B cell (primary cell): ENCODE measurements around the gene ITGAV. TPM values are rescaled to one million over a fixed set of nuclear protein-coding genes. Genes with fewer than 3 reads are reported as not detected.

Source experiments
- ATAC-seq: fragments of 200-7000 bp; cut with Tn5 transposase; one replicate; pipeline ENCODE4 v1.10.0; 2021; ENCODE audit warnings: low read depth, mild to moderate bottlenecking, moderate number of reproducible peaks, moderate library complexity
- CTCF ChIA-PET: fragments of 350-600 bp; sonication (Branson Sonifier 250); formaldehyde crosslinking; loops from one replicate; lab custom pipeline; 2021; ENCODE audit warnings: antibody characterized with exemption, inconsistent platforms; lab: Charles Lee
- POLR2A ChIA-PET: fragments of 350-600 bp; sonication (Branson Sonifier 250); formaldehyde crosslinking; loops from one replicate; lab custom pipeline; 2021; ENCODE audit warnings: antibody characterized with exemption; lab: Charles Lee
- DNase-seq: peaks from one replicate; pipeline ENCODE4 v3.0.0; 2013
- H2AFZ ChIP-seq: 2 replicates; pipeline ENCODE4 v1.6.1; 2012; ENCODE audit warnings: mild to moderate bottlenecking, low read depth, low read length; ENCODE audit not compliant: insufficient read depth, poor library complexity, severe bottlenecking
- H3K27ac ChIP-seq, 2 donors: 1 replicate in 1 of 2; 2 replicates in 1 of 2; pipeline ENCODE4 v1.5.1; 2012 to 2013; ENCODE audit warnings: low read length in 2 of 2, mild to moderate bottlenecking in 2 of 2, moderate library complexity in 1 of 2
- H3K27me3 ChIP-seq, 4 experiments: fragments of 200-600 bp in 1 of 4; sonication (generic) in 1 of 4; replicated peaks in 1 of 4; 1 replicate in 2 of 4; 2 replicates in 2 of 4; pipeline versions ENCODE4 v1.6.1 to v1.7.0; 2013 to 2016; ENCODE audit warnings: low read length in 3 of 4, mild to moderate bottlenecking in 2 of 4, mixed read lengths in 1 of 4, moderate library complexity in 1 of 4; ENCODE audit not compliant: insufficient read depth in 4 of 4, control insufficient read depth in 3 of 4; ENCODE audit errors: control extremely low read depth in 1 of 4
- H3K36me3 ChIP-seq, 2 experiments: replicated peaks in 1 of 2; 1 replicate in 1 of 2; 2 replicates in 1 of 2; pipeline versions ENCODE4 v1.6.1 to v1.7.1; 2013; ENCODE audit warnings: low read length in 1 of 2; ENCODE audit not compliant: insufficient read depth in 2 of 2, control insufficient read depth in 1 of 2; ENCODE audit errors: control extremely low read depth in 1 of 2, extremely low read depth in 1 of 2
- H3K4me1 ChIP-seq, 2 donors: fragments of 200-600 bp in 1 of 2; sonication (generic) in 1 of 2; 1 replicate in 1 of 2; 2 replicates in 1 of 2; pipeline versions ENCODE4 v1.5.1 to v1.6.1; 2013 to 2017; ENCODE audit warnings: low read length in 2 of 2; ENCODE audit not compliant: control insufficient read depth in 2 of 2, insufficient read depth in 2 of 2
- H3K4me2 ChIP-seq: replicated peaks from 2 replicates; pipeline ENCODE3; 2012; ENCODE audit warnings: mild to moderate bottlenecking, low read depth, low read length; ENCODE audit not compliant: poor library complexity, severe bottlenecking
- H3K4me3 ChIP-seq, 5 experiments: fragments of 200-600 bp in 1 of 5; sonication (generic) in 1 of 5; 1 replicate in 3 of 5; 2 replicates in 2 of 5; pipeline versions ENCODE4 v1.5.1 to v1.7.0; 2011 to 2016; ENCODE audit warnings: low read length in 4 of 5, mild to moderate bottlenecking in 4 of 5, low read depth in 2 of 5, control low read depth in 1 of 5, moderate library complexity in 1 of 5; ENCODE audit not compliant: insufficient read depth in 1 of 5; ENCODE audit errors: control extremely low read depth in 1 of 5, extremely low read depth in 1 of 5
- H3K79me2 ChIP-seq: fragments of 200-600 bp; sonication (generic); one replicate; pipeline ENCODE4 v1.6.0; 2016; ENCODE audit warnings: low read length; ENCODE audit not compliant: control insufficient read depth, insufficient read depth
- H3K9ac ChIP-seq: fragments of 200-600 bp; sonication (generic); 2 replicates; pipeline ENCODE4 v1.6.1; 2017; ENCODE audit warnings: mild to moderate bottlenecking, low read length, moderate library complexity
- H3K9me3 ChIP-seq, 3 donors: one replicate each; pipeline versions ENCODE4 v1.6.1 to v1.7.1; 2013; ENCODE audit warnings: low read length in 2 of 3; ENCODE audit not compliant: control insufficient read depth in 2 of 3, insufficient read depth in 1 of 3; ENCODE audit errors: control extremely low read depth in 1 of 3
- H4K20me1 ChIP-seq: 2 replicates; pipeline ENCODE4 v1.6.0; 2012; ENCODE audit warnings: mild to moderate bottlenecking, low read length; ENCODE audit not compliant: insufficient read depth, control insufficient read depth, poor library complexity, severe bottlenecking
- H3K27ac Mint-ChIP-seq: one replicate; pipeline ENCODE4 v1.8.0; 2021; ENCODE audit warnings: mixed read lengths
- H3K27me3 Mint-ChIP-seq: one replicate; pipeline ENCODE4 v1.8.0; 2021; ENCODE audit warnings: mixed read lengths
- H3K4me1 Mint-ChIP-seq: one replicate; pipeline ENCODE4 v1.8.0; 2021; ENCODE audit warnings: mixed read lengths
- H3K4me3 Mint-ChIP-seq: one replicate; pipeline ENCODE4 v1.8.0; 2021; ENCODE audit warnings: mixed read lengths
- H3K9me3 Mint-ChIP-seq: one replicate; pipeline ENCODE4 v1.8.0; 2022; ENCODE audit warnings: mixed read lengths; ENCODE audit not compliant: insufficient read depth
- EZH2 ChIP-seq: IDR thresholded peaks from 2 replicates; pipeline ENCODE4 v1.6.1; 2012; ENCODE audit warnings: borderline replicate concordance, low read depth, mild to moderate bottlenecking, moderate library complexity, low read length; ENCODE audit not compliant: insufficient read depth, poor library complexity, severe bottlenecking
- WGBS: methylation state at CpG from one replicate; pipeline ENCODE4 v1.1.5; 2013; ENCODE audit warnings: missing lambda C conversion rate; ENCODE audit not compliant: insufficient coverage; 5-methylcytosine and 5-hydroxymethylcytosine counted together
- intact Hi-C: fragments of 100-400 bp; cut with micrococcal nuclease; formaldehyde crosslinking; loops from one replicate; pipeline ENCODE4 v1.10.0; 2022
- polyA plus RNA-seq: library from polyadenylated mRNA; depleted of rRNA; stranded (reverse); fragments of >200 nt; gene quantifications from 2 replicates; pipeline ENCODE4 v1.2.3, GENCODE V29; 2012
- total RNA-seq, 2 donors: library from RNA; stranded (reverse); fragments of 120-200 nt in 1 of 2; gene quantifications; 1 replicate in 1 of 2; 2 replicates in 1 of 2; pipeline versions ENCODE4 v1.2.3 to v1.2.4, GENCODE V29; 2013 to 2022
- TF ChIP-seq, protein P1 (sequence below): fragments of 200-600 bp; IDR thresholded peaks from one replicate; pipeline ENCODE4 v1.8.0; 2022; ENCODE audit warnings: antibody characterized with exemption, mild to moderate bottlenecking

Gene ITGAV
- total and polyA plus RNA-seq, 2 donors (not counting 1 experiment from before 2014, with no cell fraction given): 0.58 to 3.6 TPM

DNA sequence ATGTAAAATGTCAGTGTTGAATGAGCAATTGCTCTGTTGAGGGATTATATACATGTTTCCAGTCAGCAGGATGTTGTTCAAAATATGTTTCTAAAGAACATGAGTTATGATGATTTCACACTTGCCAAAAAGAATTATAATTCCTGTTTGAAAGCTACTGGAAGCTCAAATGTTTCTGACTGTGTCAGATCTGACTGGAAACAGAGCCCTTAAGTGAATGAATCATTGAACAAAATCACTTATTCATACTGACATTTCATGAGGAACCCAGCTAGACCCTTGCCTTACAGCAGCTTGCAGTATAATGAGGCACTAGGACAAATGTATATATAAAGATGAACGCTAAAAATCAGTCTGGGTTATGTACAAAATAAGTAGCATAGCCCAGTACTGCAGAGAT lies 35.4 kb upstream of the ITGAV start:
- WGBS: 83% methylated on average over 1 of the region's 1 CpG
- TF ChIP-seq, protein P1, sequence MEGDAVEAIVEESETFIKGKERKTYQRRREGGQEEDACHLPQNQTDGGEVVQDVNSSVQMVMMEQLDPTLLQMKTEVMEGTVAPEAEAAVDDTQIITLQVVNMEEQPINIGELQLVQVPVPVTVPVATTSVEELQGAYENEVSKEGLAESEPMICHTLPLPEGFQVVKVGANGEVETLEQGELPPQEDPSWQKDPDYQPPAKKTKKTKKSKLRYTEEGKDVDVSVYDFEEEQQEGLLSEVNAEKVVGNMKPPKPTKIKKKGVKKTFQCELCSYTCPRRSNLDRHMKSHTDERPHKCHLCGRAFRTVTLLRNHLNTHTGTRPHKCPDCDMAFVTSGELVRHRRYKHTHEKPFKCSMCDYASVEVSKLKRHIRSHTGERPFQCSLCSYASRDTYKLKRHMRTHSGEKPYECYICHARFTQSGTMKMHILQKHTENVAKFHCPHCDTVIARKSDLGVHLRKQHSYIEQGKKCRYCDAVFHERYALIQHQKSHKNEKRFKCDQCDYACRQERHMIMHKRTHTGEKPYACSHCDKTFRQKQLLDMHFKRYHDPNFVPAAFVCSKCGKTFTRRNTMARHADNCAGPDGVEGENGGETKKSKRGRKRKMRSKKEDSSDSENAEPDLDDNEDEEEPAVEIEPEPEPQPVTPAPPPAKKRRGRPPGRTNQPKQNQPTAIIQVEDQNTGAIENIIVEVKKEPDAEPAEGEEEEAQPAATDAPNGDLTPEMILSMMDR: no peak
- TF ChIP-seq EZH2: no peak
- Mint-ChIP-seq H3K9me3 (no peaks in the 10 kb centered on the region), H3K27me3 (peaks cover 12% of the 10 kb centered on the region), H3K4me1 (no peaks in the 10 kb centered on the region), H3K4me3 (no peak overlapping the region), H3K27ac (no peak overlapping the region)
- Histone ChIP-seq H3K27me3 (no peaks in the 10 kb centered on the region), H3K4me2 (no peak overlapping the region), H3K36me3 (no peaks in the 10 kb centered on the region), H3K4me3 (no peak overlapping the region), H3K27ac (no peak overlapping the region), H3K79me2 (no peaks in the 10 kb centered on the region), H2AFZ (no peak overlapping the region), H3K9me3 (no peaks in the 10 kb centered on the region), H3K4me1 (no peaks in the 10 kb centered on the region), H3K9ac (no peak overlapping the region), H4K20me1 (no peaks in the 10 kb centered on the region)
- intact Hi-C loops: no loop called here
- no peak for DNase-seq
- no peak for ATAC-seq
- POLR2A ChIA-PET: no interaction called here
- CTCF ChIA-PET: no interaction called here

- no peaks in the 10 kb centered on the region for H3K4me1 ChIP-seq
- no peak overlapping the region for H3K9ac ChIP-seq
- no peak overlapping the region for H3K27ac Mint-ChIP-seq
- H3K4me2 ChIP-seq: no peak overlapping the region
- H3K79me2 ChIP-seq: no peaks in the 10 kb centered on the region
- no peak overlapping the region for H3K27ac ChIP-seq
- H3K9me3 Mint-ChIP-seq: no peaks in the 10 kb centered on the region
- peaks cover 12% of the 10 kb centered on the region for H3K27me3 Mint-ChIP-seq
- H3K27me3 ChIP-seq: no peaks in the 10 kb centered on the region
- ChIA-PET CTCF (no interaction called here), POLR2A (no interaction called here)
- DNase-seq (no peak), ATAC-seq (no peak)
- no peaks in the 10 kb centered on the region for H4K20me1 ChIP-seq
- no peaks in the 10 kb centered on the region for H3K36me3 ChIP-seq
- H3K4me1 Mint-ChIP-seq: no peaks in the 10 kb centered on the region
- H3K9me3 ChIP-seq: no peaks in the 10 kb centered on the region
- no peak overlapping the region for H2AFZ ChIP-seq
- no peak for TF ChIP-seq EZH2
- TF ChIP-seq, protein P1: no peak
- no peak overlapping the region for H3K4me3 ChIP-seq
- intact Hi-C loops: no loop called here
- H3K4me3 Mint-ChIP-seq: no peak overlapping the region
- WGBS: 96% methylated on average over 4 of the region's 8 CpGs
Measured at GRCh38 chr2:186554850-186555671, 34.8 kb upstream of the ITGAV start.
